GM12891 (cell line): ENCODE results near the gene STPG2.

ENCODE experiments used
- PAX5 ChIP-seq: IDR thresholded peaks from 2 replicates; pipeline ENCODE4 v1.6.1; 2011; ENCODE audit warnings: low read length, moderate library complexity, mild to moderate bottlenecking; ENCODE audit not compliant: insufficient read depth, severe bottlenecking
- POLR2A ChIP-seq: IDR thresholded peaks from 2 replicates; pipeline ENCODE4 v1.6.1; 2011; ENCODE audit warnings: low read depth, low read length, control low read depth
- POLR2AphosphoS5 ChIP-seq: IDR thresholded peaks from 2 replicates; pipeline ENCODE4 v1.6.1; 2011; ENCODE audit warnings: low read depth, low read length, control low read depth
- POU2F2 ChIP-seq: IDR thresholded peaks from 2 replicates; pipeline ENCODE4 v1.6.1; 2011; ENCODE audit warnings: low read depth, mild to moderate bottlenecking, control low read depth, low read length, moderate library complexity
- SPI1 ChIP-seq: IDR thresholded peaks from 2 replicates; pipeline ENCODE4 v1.6.1; 2011; ENCODE audit warnings: low read depth, low read length, control low read depth
- TAF1 ChIP-seq: IDR thresholded peaks from 2 replicates; pipeline ENCODE4 v1.6.1; 2011; ENCODE audit warnings: low read depth, low read length, control low read depth

GRCh38 chr4:98150092-98150761 lies 7.0 kb upstream of the STPG2 start:
- TF ChIP-seq POLR2A = no peak
- no peak for TF ChIP-seq POLR2AphosphoS5
- no peak for TF ChIP-seq TAF1
- TF ChIP-seq SPI1 = no peak
- no peak for TF ChIP-seq POU2F2
- no peak for TF ChIP-seq PAX5
